Measurements from ENCODE around the gene EEF1AKMT3. TPM values are rescaled to one million over a fixed set of nuclear protein-coding genes. Genes with fewer than 3 reads are reported as not detected.

The EEF1AKMT3 gene
- total RNA-seq, 4 donors from 2014 or later, result 1.9 to 6.7 (median 4.3) TPM

GRCh38 chr12:57807285-57807684 lies 34.9 kb downstream of the EEF1AKMT3 start:
- no peak for DNase-seq
- Histone ChIP-seq H3K9me3 (no peaks in the 10 kb centered on the region), H3K36me3 (peaks cover 0 to 10% (median 4%) of the 10 kb centered on the region in 4 donors), H3K4me3 (no peak overlapping the region), H3K27me3 (no peaks in the 10 kb centered on the region), H3K4me1 (peaks cover 0 to 3% (median 0%) of the 10 kb centered on the region in 4 donors), H3K27ac (no peak overlapping the region)
- TF ChIP-seq POLR2A (IDR thresholded peaks at IDR 0.05) (no peak), EP300 (IDR thresholded peaks at IDR 0.05; ENCODE audit: low read depth) (no peak), POLR2AphosphoS5 (IDR thresholded peaks at IDR 0.05) (no peak), CTCF (IDR thresholded peaks at IDR 0.05) (no peak)
- intact Hi-C loops (cut with DNase I; ENCODE audit: low total_unique reads) (no loop called here), in situ Hi-C loops (cut with MboI; ENCODE audit: low pct_ligation_motif_present in 1 of 4, low pct_unique_long_range_greater_than_20kb in 1 of 4, low sequenced_read_pairs in 3 of 4) (no loop called here)
- WGBS, 2 donors (ENCODE audit: low coverage in 1 of 2), result 89 to 90% methylated on average over 2 to 9 of the region's 9 CpGs

DNA sequence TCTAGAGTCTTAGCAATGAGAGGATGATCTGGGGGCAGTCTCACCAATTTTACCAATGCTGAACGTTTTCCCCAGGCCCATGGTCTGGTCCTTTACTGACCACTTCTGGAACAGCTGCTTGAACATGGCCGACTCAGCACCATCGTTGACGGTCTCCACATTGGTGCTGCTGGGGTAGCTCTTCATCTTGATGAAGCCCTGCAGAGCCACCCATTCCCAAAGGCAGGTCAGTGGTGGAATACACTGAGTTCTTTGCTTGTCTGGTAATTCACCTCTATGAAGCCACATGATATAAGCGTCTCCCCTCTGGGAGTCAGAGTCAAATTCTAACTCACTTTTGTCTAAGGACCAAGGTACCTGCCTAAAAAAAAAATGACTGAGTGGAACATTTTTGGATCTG lies 35.9 kb downstream of the EEF1AKMT3 start:
- no peaks in the 10 kb centered on the region for H3K9me3 ChIP-seq
- no peak for TF ChIP-seq POLR2A (IDR thresholded peaks at IDR 0.05)
- no peak for TF ChIP-seq EP300 (IDR thresholded peaks at IDR 0.05; ENCODE audit: low read depth)
- no peak for TF ChIP-seq CTCF (IDR thresholded peaks at IDR 0.05)
- no peak for TF ChIP-seq POLR2AphosphoS5 (IDR thresholded peaks at IDR 0.05)
- in situ Hi-C loops (cut with MboI; ENCODE audit: low pct_ligation_motif_present in 1 of 4, low pct_unique_long_range_greater_than_20kb in 1 of 4, low sequenced_read_pairs in 3 of 4) (no loop called here), intact Hi-C loops (cut with DNase I; ENCODE audit: low total_unique reads) (no loop called here)
- H3K27me3 ChIP-seq, result no peaks in the 10 kb centered on the region
- H3K36me3 ChIP-seq, result peaks cover 0 to 10% (median 4%) of the 10 kb centered on the region in 4 donors
- H3K27ac ChIP-seq, result no peak overlapping the region
- 91 to 93% methylated on average over 5 of the region's 5 CpGs for WGBS, 2 donors (ENCODE audit: low coverage in 1 of 2)
- DNase-seq, result no peak
- no peak overlapping the region for H3K4me3 ChIP-seq
- H3K4me1 ChIP-seq, result peaks cover 0 to 3% (median 0%) of the 10 kb centered on the region in 4 donors

DNA sequence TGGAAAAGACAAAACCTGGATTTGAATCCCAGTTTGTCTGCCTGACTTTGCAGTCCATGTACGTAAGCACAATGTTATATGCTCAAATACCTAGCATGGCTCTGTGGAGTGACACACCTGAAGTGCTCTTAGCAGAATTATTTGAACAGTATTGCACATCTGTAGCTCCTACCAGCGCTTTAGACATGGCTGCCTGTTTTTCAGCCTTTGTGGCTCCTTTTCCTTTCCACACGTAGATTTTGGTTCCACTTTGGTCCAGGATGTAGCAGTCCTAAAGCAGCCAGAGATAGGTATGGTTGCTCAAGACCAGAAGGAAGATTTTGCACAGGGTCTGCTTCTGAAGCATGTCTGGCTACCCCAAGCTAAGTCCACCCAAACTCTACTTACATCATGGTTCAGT lies 37.0 kb downstream of the EEF1AKMT3 start:
- Histone ChIP-seq H3K4me3 (no peak overlapping the region), H3K36me3 (peaks cover 0 to 10% (median 4%) of the 10 kb centered on the region in 4 donors), H3K4me1 (no peaks in the 10 kb centered on the region), H3K9me3 (no peaks in the 10 kb centered on the region), H3K27me3 (no peaks in the 10 kb centered on the region), H3K27ac (no peak overlapping the region)
- 89 to 100% methylated on average over 3 of the region's 3 CpGs for WGBS, 2 donors (ENCODE audit: low coverage in 1 of 2)
- TF ChIP-seq EP300 (IDR thresholded peaks at IDR 0.05; ENCODE audit: low read depth) (no peak), POLR2A (IDR thresholded peaks at IDR 0.05) (no peak), POLR2AphosphoS5 (IDR thresholded peaks at IDR 0.05) (no peak), CTCF (IDR thresholded peaks at IDR 0.05) (no peak)
- DNase-seq, result no peak
- intact Hi-C loops (cut with DNase I; ENCODE audit: low total_unique reads) (no loop called here), in situ Hi-C loops (cut with MboI; ENCODE audit: low pct_ligation_motif_present in 1 of 4, low pct_unique_long_range_greater_than_20kb in 1 of 4, low sequenced_read_pairs in 3 of 4) (no loop called here)

DNA sequence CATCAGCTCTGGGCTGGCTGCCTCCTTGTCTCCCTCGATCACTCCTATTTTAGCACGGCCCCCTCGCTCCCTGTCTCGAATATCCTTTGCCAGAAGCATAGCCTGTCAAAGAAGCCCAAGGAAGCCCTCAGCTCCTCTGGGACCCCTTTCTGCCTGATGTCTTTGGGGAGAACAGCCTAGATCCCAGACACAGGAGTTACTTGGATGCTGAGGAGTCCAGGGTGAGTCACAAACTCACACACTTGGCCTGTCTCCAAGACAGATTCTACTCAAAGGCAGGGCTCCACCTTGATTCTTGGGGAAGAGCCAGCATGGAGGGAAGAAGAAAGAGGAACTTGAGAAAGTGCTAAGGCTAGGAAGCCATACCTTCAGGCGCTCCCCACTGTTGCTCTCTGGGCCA lies 38.0 kb downstream of the EEF1AKMT3 start:
- H3K27ac ChIP-seq, result no peak overlapping the region
- H3K27me3 ChIP-seq, result no peaks in the 10 kb centered on the region
- H3K36me3 ChIP-seq, result peaks cover 0 to 10% (median 4%) of the 10 kb centered on the region in 4 donors
- 94 to 100% methylated on average over 1 to 5 of the region's 5 CpGs for WGBS, 2 donors (ENCODE audit: low coverage in 1 of 2)
- intact Hi-C loops (cut with DNase I; ENCODE audit: low total_unique reads), result no loop called here
- DNase-seq, result no peak
- H3K4me1 ChIP-seq, result no peaks in the 10 kb centered on the region
- no peak for TF ChIP-seq POLR2A (IDR thresholded peaks at IDR 0.05)
- no peak overlapping the region for H3K4me3 ChIP-seq
- in situ Hi-C loops (cut with MboI; ENCODE audit: low pct_ligation_motif_present in 1 of 4, low pct_unique_long_range_greater_than_20kb in 1 of 4, low sequenced_read_pairs in 3 of 4), result no loop called here
- no peaks in the 10 kb centered on the region for H3K9me3 ChIP-seq
